Measurements from ENCODE around the gene COL5A2.

GRCh38 chr2:189086710-189087109 is 92.9 kb downstream of the COL5A2 start:
- TF ChIP-seq SUZ12 (IDR thresholded peaks at IDR 0.05) (no peak), SP1 (IDR thresholded peaks at IDR 0.05) (no peak), CTBP1 (IDR thresholded peaks at IDR 0.05; ENCODE audit: borderline replicate concordance) (no peak), ARNT (IDR thresholded peaks at IDR 0.05) (no peak), TARDBP (IDR thresholded peaks at IDR 0.05) (no peak), FOXA1 (IDR thresholded peaks at IDR 0.05) (no peak)
